Measurements from ENCODE around the gene SLC24A4.

- no peak for TF ChIP-seq CTCF (optimal IDR thresholded peaks at IDR 0.05 in 1 of 3, IDR thresholded peaks at IDR 0.05 in 1 of 3, conservative IDR thresholded peaks at IDR 0.05 in 1 of 3; ENCODE audit: extremely low read depth in 1 of 3, insufficient read depth in 2 of 3, low read length in 3 of 3)
- TF ChIP-seq EZH2 (IDR thresholded peaks at IDR 0.05; ENCODE audit: low read length), result no peak
Observed at GRCh38 chr14:92430686-92431085, 107.7 kb downstream of the SLC24A4 start.
